Activated T-helper 1 cell treated with anti-CD3 and anti-CD28 coated beads, Interleukin-12 subunit alpha, Interleukin-12 subunit beta, Interleukin-2, Interleukin-4 antibody, amounts not matched to agents 30 ng/mL and 10 ng/mL and 1 ng/mL, durations not matched to agents 14 hours and 24 hours and 36 hours (primary cell): ENCODE measurements around the gene HMBS. TPM values are rescaled to one million over a fixed set of nuclear protein-coding genes. Genes with fewer than 3 reads are reported as not detected.

ENCODE experiments used
- DNase-seq: peaks from one replicate; pipeline ENCODE4 v3.0.0; 2021; ENCODE audit warnings: low spot score
- H3K27ac Mint-ChIP-seq: one replicate; pipeline ENCODE4 v1.8.0; 2021; ENCODE audit warnings: mild to moderate bottlenecking, mixed read lengths
- H3K27me3 Mint-ChIP-seq: one replicate; pipeline ENCODE4 v1.8.0; 2022; ENCODE audit warnings: mild to moderate bottlenecking, moderate library complexity, mixed read lengths; ENCODE audit not compliant: insufficient read depth
- H3K36me3 Mint-ChIP-seq: one replicate; pipeline ENCODE4 v1.8.0; 2021; ENCODE audit warnings: low read depth, mixed read lengths
- H3K4me1 Mint-ChIP-seq: one replicate; pipeline ENCODE4 v1.8.0; 2021; ENCODE audit warnings: low read depth, mixed read lengths
- H3K4me3 Mint-ChIP-seq: one replicate; pipeline ENCODE4 v1.8.0; 2021; ENCODE audit warnings: mild to moderate bottlenecking, moderate library complexity, mixed read lengths
- H3K9me3 Mint-ChIP-seq: one replicate; pipeline ENCODE4 v1.8.0; 2021; ENCODE audit warnings: mixed read lengths
- intact Hi-C: fragments of 100-400 bp; cut with micrococcal nuclease; formaldehyde crosslinking; loops from one replicate; pipeline ENCODE4 v1.15.1; 2024
- total RNA-seq: library from RNA; stranded (reverse); gene quantifications from 2 replicates; pipeline ENCODE4 v1.2.3, GENCODE V29; 2022

The HMBS gene
- total RNA-seq, 1 donor from 2014 or later, result 55.0 TPM

DNA sequence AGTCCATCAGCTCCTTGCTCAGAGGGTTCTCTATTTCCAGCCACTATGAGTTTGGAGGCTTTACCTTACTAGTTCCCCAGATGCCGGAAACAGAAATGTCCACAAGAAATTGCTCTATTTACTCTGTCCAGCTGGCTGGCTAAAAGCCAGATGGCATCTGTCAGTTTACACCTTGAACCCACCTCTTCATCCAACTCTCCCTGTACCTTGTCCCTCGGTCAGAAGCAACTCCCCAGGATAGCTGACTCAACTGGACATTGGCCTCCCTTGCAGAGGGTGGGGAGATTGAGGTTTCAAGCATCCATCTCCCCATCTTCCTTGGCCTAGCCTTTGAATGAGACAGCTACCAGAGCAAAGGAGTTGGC lies 24.2 kb downstream of the HMBS start:
- DNase-seq, result no peak
- H3K27me3 Mint-ChIP-seq, result no peaks in the 10 kb centered on the region
- peaks cover 49% of the 10 kb centered on the region for H3K4me1 Mint-ChIP-seq
- no peaks in the 10 kb centered on the region for H3K9me3 Mint-ChIP-seq
- peak overlapping the region; percentile 91 for H3K27ac Mint-ChIP-seq
- H3K36me3 Mint-ChIP-seq, result peaks cover 22% of the 10 kb centered on the region
- peak overlapping the region; percentile 95 for H3K4me3 Mint-ChIP-seq
- intact Hi-C loops, result loop anchor here (1.0 kb wide), 1 partner anchor 42 kb away; the partner anchor contains the start of gene VPS11

GRCh38 chr11:119109843-119110242 lies 25.2 kb downstream of the HMBS start:
- Mint-ChIP-seq H3K4me3 (peak overlapping the region; percentile 95), H3K4me1 (peaks cover 46% of the 10 kb centered on the region), H3K27ac (peak overlapping the region; percentile 67), H3K27me3 (no peaks in the 10 kb centered on the region), H3K36me3 (peaks cover 28% of the 10 kb centered on the region), H3K9me3 (no peaks in the 10 kb centered on the region)
- intact Hi-C loops, result no loop called here
- no peak for DNase-seq

DNA sequence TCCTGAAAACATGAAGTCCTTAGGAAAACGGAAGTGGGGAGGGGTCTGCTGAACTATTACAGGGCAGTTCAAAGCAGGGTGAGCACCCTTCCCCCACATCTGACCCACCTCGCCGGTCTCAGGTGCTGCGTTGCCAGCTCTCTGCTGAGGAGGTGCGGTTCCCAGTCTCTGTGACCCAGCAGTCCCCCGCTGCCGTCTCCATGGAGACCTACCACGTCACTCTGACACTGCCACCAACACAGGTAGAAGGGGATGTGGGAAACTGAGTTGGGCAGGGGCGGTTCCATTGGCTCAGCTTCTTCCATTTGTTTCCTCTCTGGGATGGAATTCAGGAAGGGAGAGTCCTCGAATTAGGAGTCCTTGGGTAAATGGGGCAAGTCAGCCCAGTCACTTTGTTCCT lies 25.8 kb downstream of the HMBS start:
- Mint-ChIP-seq H3K4me1 (peaks cover 51% of the 10 kb centered on the region), H3K27me3 (no peaks in the 10 kb centered on the region), H3K4me3 (no peak overlapping the region), H3K9me3 (no peaks in the 10 kb centered on the region), H3K27ac (no peak overlapping the region), H3K36me3 (peaks cover 32% of the 10 kb centered on the region)
- no peak for DNase-seq
- intact Hi-C loops, result no loop called here

DNA sequence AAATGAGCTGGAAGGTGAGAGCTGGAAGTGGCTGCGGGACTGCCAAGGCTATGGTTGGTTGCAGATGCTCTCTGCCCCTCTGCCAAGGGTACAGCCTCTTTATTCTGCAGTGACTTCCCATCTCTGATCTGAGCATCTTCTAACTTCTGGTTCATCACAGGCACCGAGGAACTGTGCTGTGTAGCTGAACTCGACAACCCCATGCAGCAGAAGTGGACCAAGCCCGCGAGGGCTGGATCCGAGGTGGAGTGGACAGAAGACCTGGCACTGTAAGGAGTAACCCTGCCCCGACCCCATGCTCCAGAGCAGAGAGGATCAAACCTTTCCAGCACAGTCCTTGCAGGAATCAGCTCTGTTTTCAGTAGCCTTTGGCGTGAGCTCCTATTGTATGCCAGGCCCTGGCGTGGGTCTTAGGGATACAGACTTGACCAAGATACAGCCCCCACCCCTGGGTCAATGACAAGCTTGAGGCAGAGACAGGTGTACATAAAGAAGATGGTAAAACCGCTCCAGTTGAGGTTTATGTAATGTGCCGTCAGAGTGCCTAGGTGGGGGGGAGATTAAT lies 26.8 kb downstream of the HMBS start:
- Mint-ChIP-seq H3K36me3 (peaks cover 39% of the 10 kb centered on the region), H3K4me3 (peak overlapping the region; percentile 30), H3K4me1 (peaks cover 52% of the 10 kb centered on the region), H3K9me3 (no peaks in the 10 kb centered on the region), H3K27me3 (no peaks in the 10 kb centered on the region), H3K27ac (no peak overlapping the region)
- intact Hi-C loops, result no loop called here
- DNase-seq, result no peak

DNA sequence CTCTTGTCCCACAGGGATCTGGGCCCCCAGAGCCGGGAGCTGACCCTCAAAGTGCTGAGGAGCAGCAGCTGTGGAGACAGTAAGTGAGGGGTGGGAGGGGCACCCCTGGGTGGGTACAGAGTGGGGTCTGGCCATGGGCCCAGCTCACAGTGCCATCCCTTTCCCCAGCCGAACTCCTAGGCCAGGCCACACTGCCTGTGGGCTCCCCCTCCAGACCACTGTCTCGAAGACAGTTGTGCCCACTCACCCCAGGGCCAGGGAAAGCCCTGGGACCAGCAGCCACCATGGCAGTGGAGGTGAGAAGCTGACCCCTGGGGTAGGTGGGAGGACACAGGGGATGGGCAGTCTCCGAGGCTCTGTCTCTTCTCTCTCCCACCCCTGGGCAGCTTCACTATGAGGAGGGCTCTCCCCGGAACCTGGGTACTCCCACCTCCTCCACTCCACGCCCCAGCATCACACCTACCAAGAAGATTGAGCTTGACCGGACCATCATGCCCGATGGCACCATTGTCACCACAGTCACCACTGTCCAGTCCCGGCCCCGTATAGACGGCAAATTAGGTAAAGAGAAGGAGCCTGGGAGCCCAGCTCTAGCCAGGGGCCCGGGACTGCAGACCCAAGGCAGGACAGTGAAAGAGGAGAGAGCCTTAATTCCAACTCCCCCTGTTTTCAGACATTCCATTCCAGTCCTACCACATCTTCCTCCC lies 27.8 kb downstream of the HMBS start:
- Mint-ChIP-seq H3K4me3 (no peak overlapping the region), H3K4me1 (peaks cover 46% of the 10 kb centered on the region), H3K27me3 (no peaks in the 10 kb centered on the region), H3K36me3 (peaks cover 45% of the 10 kb centered on the region), H3K9me3 (no peaks in the 10 kb centered on the region), H3K27ac (no peak overlapping the region)
- DNase-seq, result no peak
- intact Hi-C loops, result no loop called here

DNA sequence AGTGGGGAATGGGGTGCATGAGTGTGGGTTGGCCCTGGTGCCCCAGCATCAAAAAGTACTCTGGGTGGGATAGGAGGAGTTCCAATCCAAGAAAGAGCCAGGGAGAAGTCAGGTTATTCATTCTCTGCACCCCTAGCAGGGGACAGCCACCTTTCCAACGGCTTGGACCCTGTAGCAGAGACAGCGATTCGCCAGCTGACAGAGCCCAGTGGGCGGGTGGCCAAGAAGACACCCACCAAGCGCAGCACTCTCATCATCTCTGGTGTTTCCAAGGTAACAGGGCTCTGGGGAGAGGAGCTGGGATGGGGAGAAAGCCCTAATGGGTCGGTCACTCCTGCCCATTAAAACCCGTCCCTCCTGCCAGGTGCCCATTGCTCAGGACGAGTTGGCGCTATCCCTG lies 29.0 kb downstream of the HMBS start:
- no peaks in the 10 kb centered on the region for H3K27me3 Mint-ChIP-seq
- H3K4me3 Mint-ChIP-seq, result peak overlapping the region; percentile 28
- DNase-seq, result no peak
- peaks cover 51% of the 10 kb centered on the region for H3K36me3 Mint-ChIP-seq
- H3K4me1 Mint-ChIP-seq, result peaks cover 39% of the 10 kb centered on the region
- no peak overlapping the region for H3K27ac Mint-ChIP-seq
- no peaks in the 10 kb centered on the region for H3K9me3 Mint-ChIP-seq
- intact Hi-C loops, result no loop called here

- intact Hi-C loops, result no loop called here
- Mint-ChIP-seq H3K36me3 (peaks cover 48% of the 10 kb centered on the region), H3K9me3 (no peaks in the 10 kb centered on the region), H3K4me3 (peak overlapping the region; percentile 28), H3K27ac (peak overlapping the region; percentile 93), H3K4me1 (peaks cover 32% of the 10 kb centered on the region), H3K27me3 (no peaks in the 10 kb centered on the region)
- no peak for DNase-seq
Observed at GRCh38 chr11:119114351-119114750, 29.7 kb downstream of the HMBS start.

- Mint-ChIP-seq H3K4me3 (peak overlapping the region; percentile 78), H3K4me1 (peaks cover 25% of the 10 kb centered on the region), H3K27ac (peak overlapping the region; percentile 93), H3K27me3 (no peaks in the 10 kb centered on the region), H3K36me3 (peaks cover 45% of the 10 kb centered on the region), H3K9me3 (no peaks in the 10 kb centered on the region)
- no peak for DNase-seq
- intact Hi-C loops, result loop anchor here (1.0 kb wide), 1 partner anchor 8 kb away; the partner anchor contains the start of gene C2CD2L
Observed at GRCh38 chr11:119115484-119116234, 31.0 kb downstream of the HMBS start.

- H3K9me3 Mint-ChIP-seq, result no peaks in the 10 kb centered on the region
- intact Hi-C loops, result no loop called here
- H3K27ac Mint-ChIP-seq, result peak overlapping the region; percentile 93
- peaks cover 29% of the 10 kb centered on the region for H3K4me1 Mint-ChIP-seq
- H3K27me3 Mint-ChIP-seq, result no peaks in the 10 kb centered on the region
- H3K4me3 Mint-ChIP-seq, result peak overlapping the region; percentile 78
- H3K36me3 Mint-ChIP-seq, result peaks cover 45% of the 10 kb centered on the region
- no peak for DNase-seq
Observed at GRCh38 chr11:119116235-119116594, 31.5 kb downstream of the HMBS start.

DNA sequence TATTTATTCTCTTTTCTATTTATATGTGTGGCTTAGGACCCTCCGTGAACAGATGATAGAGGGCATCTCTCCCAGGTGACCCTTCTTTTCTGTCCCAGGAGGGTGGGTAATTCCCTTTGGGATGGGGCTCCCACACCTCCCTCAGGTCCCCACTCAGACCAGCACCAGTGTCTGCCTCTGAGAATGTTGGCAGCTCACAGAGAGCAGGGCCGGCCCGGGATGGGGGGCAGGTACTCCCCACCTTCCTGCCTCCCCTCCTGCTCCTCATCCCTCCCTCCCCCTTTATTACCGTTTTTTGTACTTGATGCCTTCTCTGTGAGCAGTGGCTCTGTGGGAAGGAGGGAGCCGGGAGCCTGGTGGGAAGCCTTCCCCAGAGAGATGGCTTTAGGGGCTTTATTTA lies 31.9 kb downstream of the HMBS start:
- peaks cover 42% of the 10 kb centered on the region for H3K36me3 Mint-ChIP-seq
- H3K9me3 Mint-ChIP-seq, result no peaks in the 10 kb centered on the region
- peaks cover 28% of the 10 kb centered on the region for H3K4me1 Mint-ChIP-seq
- intact Hi-C loops, result no loop called here
- DNase-seq, result no peak
- no peak overlapping the region for H3K27ac Mint-ChIP-seq
- no peaks in the 10 kb centered on the region for H3K27me3 Mint-ChIP-seq
- no peak overlapping the region for H3K4me3 Mint-ChIP-seq

GRCh38 chr11:119117004-119117706 lies 32.5 kb downstream of the HMBS start:
- DNase-seq, result no peak
- H3K9me3 Mint-ChIP-seq, result no peaks in the 10 kb centered on the region
- H3K36me3 Mint-ChIP-seq, result peaks cover 42% of the 10 kb centered on the region
- peaks cover 28% of the 10 kb centered on the region for H3K4me1 Mint-ChIP-seq
- intact Hi-C loops, result no loop called here
- no peaks in the 10 kb centered on the region for H3K27me3 Mint-ChIP-seq
- H3K4me3 Mint-ChIP-seq, result no peak overlapping the region
- H3K27ac Mint-ChIP-seq, result peak overlapping the region; percentile 13

- no peak for DNase-seq
- peaks cover 38% of the 10 kb centered on the region for H3K4me1 Mint-ChIP-seq
Observed at GRCh38 chr11:119118227-119118626, 33.5 kb downstream of the HMBS start.

GRCh38 chr11:119118946-119119345 lies 34.3 kb downstream of the HMBS start:
- Mint-ChIP-seq H3K27ac (no peak overlapping the region), H3K27me3 (no peaks in the 10 kb centered on the region), H3K4me1 (peaks cover 43% of the 10 kb centered on the region), H3K4me3 (no peak overlapping the region), H3K36me3 (peaks cover 33% of the 10 kb centered on the region), H3K9me3 (no peaks in the 10 kb centered on the region)
- intact Hi-C loops, result no loop called here
- DNase-seq, result no peak

More at GRCh38 chr11:119118227-119118626, 33.5 kb downstream of the HMBS start:
- Mint-ChIP-seq H3K27me3 (no peaks in the 10 kb centered on the region), H3K27ac (no peak overlapping the region), H3K36me3 (peaks cover 40% of the 10 kb centered on the region), H3K9me3 (no peaks in the 10 kb centered on the region), H3K4me3 (no peak overlapping the region)
- intact Hi-C loops, result no loop called here
